GM23338 (cell line): ENCODE results near the gene FCHSD1. TPM values are rescaled to one million over a fixed set of nuclear protein-coding genes. Genes with fewer than 3 reads are reported as not detected.

Experiments used
- ATAC-seq: fragments of 200-7000 bp; cut with Tn5 transposase; 3 replicates; pipeline ENCODE4 v1.9.1; 2020
- DNase-seq: peaks from one replicate; pipeline ENCODE4 v3.0.0-alpha.2; 2015; ENCODE audit warnings: low spot score
- H2AFZ ChIP-seq: fragments of 200-600 bp; sonication (generic); 2 replicates; pipeline ENCODE4 v1.8.0; 2016; ENCODE audit warnings: antibody characterized with exemption, mild to moderate bottlenecking, moderate library complexity
- H3F3A ChIP-seq: fragments of 200-600 bp; sonication (generic); replicated peaks from 2 replicates; pipeline ENCODE4 v1.8.0; 2017; ENCODE audit warnings: antibody characterized with exemption, mixed run types, low read depth
- H3K27ac ChIP-seq: fragments of 200-600 bp; sonication (generic); 2 replicates; pipeline ENCODE4 v1.6.1; 2016; ENCODE audit warnings: low read depth
- H3K27me3 ChIP-seq: fragments of 200-600 bp; sonication (generic); 2 replicates; pipeline ENCODE4 v1.8.0; 2016; ENCODE audit warnings: mild to moderate bottlenecking, mixed run types, moderate library complexity; ENCODE audit not compliant: insufficient read depth
- H3K36me3 ChIP-seq: fragments of 200-600 bp; sonication (generic); 2 replicates; pipeline ENCODE4 v1.8.0; 2016; ENCODE audit warnings: mild to moderate bottlenecking; ENCODE audit not compliant: insufficient read depth
- H3K4me1 ChIP-seq: fragments of 200-600 bp; sonication (generic); 2 replicates; pipeline ENCODE4 v1.8.0; 2016; ENCODE audit warnings: mild to moderate bottlenecking, moderate library complexity; ENCODE audit not compliant: insufficient read depth
- H3K4me2 ChIP-seq: fragments of 200-600 bp; sonication (generic); 2 replicates; pipeline ENCODE4 v1.7.1; 2017; ENCODE audit warnings: mixed run types
- H3K4me3 ChIP-seq: fragments of 200-600 bp; sonication (generic); 2 replicates; pipeline ENCODE4 v1.6.1; 2016; ENCODE audit warnings: mixed run types
- H3K79me2 ChIP-seq: fragments of 200-600 bp; sonication (generic); replicated peaks from 2 replicates; pipeline ENCODE4 v1.8.0; 2017; ENCODE audit warnings: mild to moderate bottlenecking; ENCODE audit not compliant: insufficient read depth
- H3K9me2 ChIP-seq: fragments of 200-600 bp; sonication (generic); 2 replicates; pipeline ENCODE4 v1.8.0; 2017; ENCODE audit not compliant: insufficient read depth
- H4K20me1 ChIP-seq: fragments of 200-600 bp; sonication (generic); replicated peaks from 2 replicates; pipeline ENCODE4 v1.8.0; 2017; ENCODE audit warnings: mild to moderate bottlenecking; ENCODE audit not compliant: insufficient read depth
- H3K27ac Mint-ChIP-seq: 2 replicates; pipeline ENCODE4 v1.8.0; 2020; ENCODE audit warnings: inconsistent platforms, mild to moderate bottlenecking, moderate library complexity, mixed read lengths
- H3K27me3 Mint-ChIP-seq: 3 replicates; pipeline ENCODE4 v1.8.0; 2022; ENCODE audit warnings: low read depth, mild to moderate bottlenecking, moderate library complexity, mixed read lengths, inconsistent platforms; ENCODE audit not compliant: insufficient read depth, poor library complexity
- H3K36me3 Mint-ChIP-seq: 3 replicates; pipeline ENCODE4 v1.8.0; 2021; ENCODE audit warnings: low read depth, mild to moderate bottlenecking, inconsistent platforms, moderate library complexity, mixed read lengths
- H3K4me1 Mint-ChIP-seq: 3 replicates; pipeline ENCODE4 v1.8.0; 2020; ENCODE audit warnings: mild to moderate bottlenecking, inconsistent platforms, mixed read lengths
- H3K4me3 Mint-ChIP-seq: 3 replicates; pipeline ENCODE4 v1.8.0; 2021; ENCODE audit warnings: moderate library complexity, mild to moderate bottlenecking, inconsistent platforms, mixed read lengths
- H3K9me3 Mint-ChIP-seq: 3 replicates; pipeline ENCODE4 v1.8.0; 2020; ENCODE audit warnings: moderate library complexity, mild to moderate bottlenecking, inconsistent platforms, mixed read lengths
- CREB1 ChIP-seq: fragments of 250-450 bp; sonication (Bioruptor Pico); IDR thresholded peaks from 2 replicates; pipeline ENCODE4 v1.5.0; 2020; ENCODE audit warnings: low read depth, mild to moderate bottlenecking, moderate library complexity
- EZH2phosphoT487 ChIP-seq: fragments of 200-600 bp; sonication (generic); IDR thresholded peaks from one replicate; pipeline ENCODE4 v1.8.1; 2018; ENCODE audit warnings: antibody characterized with exemption; ENCODE audit not compliant: unreplicated experiment
- NANOG ChIP-seq: IDR thresholded peaks from 2 replicates; pipeline ENCODE4 v1.6.1; 2016; ENCODE audit warnings: antibody characterized with exemption, borderline replicate concordance
- ZNF114 ChIP-seq: fragments of 250-450 bp; sonication (Bioruptor Pico); IDR thresholded peaks from 2 replicates; pipeline ENCODE4 v1.5.0; 2020; ENCODE audit warnings: mild to moderate bottlenecking, moderate library complexity
- ZNF331 ChIP-seq: fragments of 250-450 bp; sonication (Bioruptor Pico); IDR thresholded peaks from 2 replicates; pipeline ENCODE4 v1.5.0; 2020; ENCODE audit warnings: low read depth, mild to moderate bottlenecking, moderate library complexity
- polyA plus RNA-seq: library from polyadenylated mRNA; unstranded; fragments of >200 nt; fragmentation: Nextera tagmentation; extraction: Ambion mirVana; gene quantifications from 2 replicates; pipeline ENCODE4 v1.2.1, GENCODE V29; 2016
- total RNA-seq: library from RNA; depleted of rRNA; stranded (reverse); fragments of >200 nt; shearing (Covaris generic); gene quantifications from 2 replicates; pipeline ENCODE4 v1.2.3, GENCODE V29; 2014
- TF ChIP-seq, protein P1 (sequence below), 2 experiments: fragments of 200-600 bp in 1 of 2; sonication (generic) in 1 of 2; conservative IDR thresholded peaks; 2 replicates each; pipeline versions ENCODE4 v1.5.1 to v1.6.1; 2016 to 2017; ENCODE audit warnings: antibody characterized with exemption in 2 of 2, low read depth in 2 of 2, mild to moderate bottlenecking in 2 of 2, moderate library complexity in 1 of 2
- TF ChIP-seq, protein P2 (sequence below): fragments of 250-450 bp; sonication (Bioruptor Pico); IDR thresholded peaks from 2 replicates; pipeline ENCODE4 v1.5.0; 2020; ENCODE audit warnings: mild to moderate bottlenecking, moderate library complexity

Gene FCHSD1
- total and polyA plus RNA-seq, 2 experiments from 2014 or later: 24.7 to 46.6 TPM

DNA sequence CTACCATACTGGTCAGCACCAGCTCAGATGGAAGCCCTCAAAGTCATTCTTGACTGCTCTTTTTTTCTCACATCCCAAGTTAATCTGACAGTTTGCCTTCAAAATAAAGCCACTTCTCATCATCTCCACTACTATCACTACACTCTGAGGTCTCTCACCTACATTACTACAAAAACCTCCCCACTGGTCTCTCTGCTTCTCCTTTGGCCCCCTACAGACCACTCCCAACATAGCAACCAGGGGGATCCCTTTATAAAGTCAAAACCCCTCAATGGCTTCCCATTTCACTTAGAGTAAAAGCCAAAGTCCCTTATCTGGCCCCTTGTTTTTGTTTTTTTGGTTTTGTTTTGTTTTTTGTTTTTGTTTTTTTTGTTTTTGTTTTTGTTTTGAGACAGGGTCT, 26.2 kb upstream of the FCHSD1 start:
- Histone ChIP-seq H3K4me2 (no peak overlapping the region), H4K20me1 (no peaks in the 10 kb centered on the region; the same call in 1 of the 2 replicates), H3F3A (peaks cover 30% of the 10 kb centered on the region), H3K4me1 (peaks cover 46% of the 10 kb centered on the region), H3K79me2 (peaks cover 20% of the 10 kb centered on the region; the same call in 1 of the 2 replicates), H2AFZ (no peak overlapping the region), H3K4me3 (no peak overlapping the region), H3K36me3 (no peaks in the 10 kb centered on the region), H3K27me3 (no peaks in the 10 kb centered on the region), H3K27ac (no peak overlapping the region), H3K9me2 (no peaks in the 10 kb centered on the region)
- DNase-seq (peak; percentile 92), ATAC-seq (no peak)
- H3K27ac Mint-ChIP-seq: no peak overlapping the region; the same call in 1 of the 2 replicates
- no peaks in the 10 kb centered on the region; the same call in 2 of the 3 replicates for H3K9me3 Mint-ChIP-seq
- H3K4me1 Mint-ChIP-seq: peaks cover 48% of the 10 kb centered on the region
- no peak for TF ChIP-seq EZH2phosphoT487
- TF ChIP-seq, protein P1, sequence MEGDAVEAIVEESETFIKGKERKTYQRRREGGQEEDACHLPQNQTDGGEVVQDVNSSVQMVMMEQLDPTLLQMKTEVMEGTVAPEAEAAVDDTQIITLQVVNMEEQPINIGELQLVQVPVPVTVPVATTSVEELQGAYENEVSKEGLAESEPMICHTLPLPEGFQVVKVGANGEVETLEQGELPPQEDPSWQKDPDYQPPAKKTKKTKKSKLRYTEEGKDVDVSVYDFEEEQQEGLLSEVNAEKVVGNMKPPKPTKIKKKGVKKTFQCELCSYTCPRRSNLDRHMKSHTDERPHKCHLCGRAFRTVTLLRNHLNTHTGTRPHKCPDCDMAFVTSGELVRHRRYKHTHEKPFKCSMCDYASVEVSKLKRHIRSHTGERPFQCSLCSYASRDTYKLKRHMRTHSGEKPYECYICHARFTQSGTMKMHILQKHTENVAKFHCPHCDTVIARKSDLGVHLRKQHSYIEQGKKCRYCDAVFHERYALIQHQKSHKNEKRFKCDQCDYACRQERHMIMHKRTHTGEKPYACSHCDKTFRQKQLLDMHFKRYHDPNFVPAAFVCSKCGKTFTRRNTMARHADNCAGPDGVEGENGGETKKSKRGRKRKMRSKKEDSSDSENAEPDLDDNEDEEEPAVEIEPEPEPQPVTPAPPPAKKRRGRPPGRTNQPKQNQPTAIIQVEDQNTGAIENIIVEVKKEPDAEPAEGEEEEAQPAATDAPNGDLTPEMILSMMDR (conservative IDR thresholded peaks at IDR 0.05; ENCODE audit: low read depth in 2 of 2): peak; percentile 52 to 86
- H3K36me3 Mint-ChIP-seq: peaks cover 41% of the 10 kb centered on the region
- peaks cover 13% of the 10 kb centered on the region for H3K27me3 Mint-ChIP-seq
- H3K4me3 Mint-ChIP-seq: no peak overlapping the region; the same call in 2 of the 3 replicates

DNA sequence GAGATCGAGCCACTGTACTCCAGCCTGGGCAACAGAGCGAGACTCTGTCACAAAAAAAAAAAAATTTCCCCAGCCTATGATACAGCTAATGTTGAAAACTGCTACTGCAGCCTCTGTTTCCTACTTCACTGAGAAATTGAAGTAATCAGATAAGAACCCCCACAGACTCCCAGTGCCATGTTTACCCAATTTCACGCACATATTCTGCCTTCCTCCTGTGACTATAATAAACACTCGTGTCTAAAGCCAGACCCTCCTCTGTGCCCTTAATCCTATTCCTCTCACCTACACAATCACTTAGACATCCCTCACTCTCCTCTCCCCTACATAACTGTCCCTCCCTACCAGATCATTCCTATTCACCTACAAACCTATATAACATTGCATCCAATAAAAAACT, 24.5 kb upstream of the FCHSD1 start:
- H3K4me1 ChIP-seq: peaks cover 38% of the 10 kb centered on the region
- H3K4me3 Mint-ChIP-seq: no peak overlapping the region
- H3K27me3 Mint-ChIP-seq: peaks cover 7% of the 10 kb centered on the region
- peak overlapping the region; percentile 94 for H3K27ac ChIP-seq
- no peaks in the 10 kb centered on the region; the same call in 1 of the 2 replicates for H4K20me1 ChIP-seq
- ATAC-seq (no peak), DNase-seq (no peak)
- H3K27me3 ChIP-seq: no peaks in the 10 kb centered on the region
- peaks cover 39% of the 10 kb centered on the region for H3K4me1 Mint-ChIP-seq
- H3K9me3 Mint-ChIP-seq: no peaks in the 10 kb centered on the region; the same call in 2 of the 3 replicates
- no peak overlapping the region for H3K27ac Mint-ChIP-seq
- H3K9me2 ChIP-seq: no peaks in the 10 kb centered on the region
- H3K36me3 Mint-ChIP-seq: peaks cover 57% of the 10 kb centered on the region
- H3K4me3 ChIP-seq: no peak overlapping the region
- H3K79me2 ChIP-seq: peaks cover 20% of the 10 kb centered on the region; the same call in 1 of the 2 replicates
- TF ChIP-seq CREB1 (CRISPR knock-in tag): no peak
- no peak for TF ChIP-seq EZH2phosphoT487
- no peak for TF ChIP-seq NANOG
- TF ChIP-seq ZNF331 (CRISPR knock-in tag): no peak
- peaks cover 22% of the 10 kb centered on the region for H3F3A ChIP-seq
- no peaks in the 10 kb centered on the region; the same call in 1 of the 2 replicates for H3K36me3 ChIP-seq
- H2AFZ ChIP-seq: no peak overlapping the region
- H3K4me2 ChIP-seq: peak overlapping the region; percentile 48; the same call in 1 of the 2 replicates

DNA sequence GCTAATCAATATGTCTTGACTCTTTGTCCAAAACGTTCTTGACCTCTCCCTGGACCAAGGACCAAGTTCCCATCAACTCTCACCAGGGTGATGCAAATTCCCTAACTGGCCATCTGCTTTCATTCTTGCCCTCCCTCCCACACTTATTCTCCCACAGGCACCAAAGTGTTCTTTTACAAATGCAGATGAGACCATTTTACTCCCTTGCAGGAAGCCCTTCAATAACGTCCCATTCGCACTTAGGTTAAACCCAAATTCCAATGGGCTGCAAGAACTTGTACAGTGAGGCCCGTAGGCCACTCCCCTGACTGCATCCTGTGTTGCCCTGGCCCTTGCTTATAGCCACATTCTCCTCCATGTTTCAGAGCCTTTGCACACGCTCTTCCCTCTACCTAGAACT, 23.5 kb upstream of the FCHSD1 start:
- DNase-seq: peak; percentile 91
- Histone ChIP-seq H3K27me3 (no peaks in the 10 kb centered on the region), H2AFZ (no peak overlapping the region), H3K79me2 (peaks cover 12% of the 10 kb centered on the region; the same call in 1 of the 2 replicates), H3K4me2 (peak overlapping the region; percentile 8; the same call in 1 of the 2 replicates), H4K20me1 (no peaks in the 10 kb centered on the region; the same call in 1 of the 2 replicates), H3K9me2 (no peaks in the 10 kb centered on the region), H3K4me3 (no peak overlapping the region), H3F3A (peaks cover 17% of the 10 kb centered on the region), H3K4me1 (peaks cover 34% of the 10 kb centered on the region), H3K27ac (peak overlapping the region; percentile 94), H3K36me3 (no peaks in the 10 kb centered on the region; the same call in 1 of the 2 replicates)
- Mint-ChIP-seq H3K4me3 (peak overlapping the region; percentile 7; the same call in 1 of the 3 replicates), H3K9me3 (no peaks in the 10 kb centered on the region; the same call in 2 of the 3 replicates), H3K4me1 (peaks cover 30% of the 10 kb centered on the region), H3K27ac (peak overlapping the region; percentile 80), H3K36me3 (peaks cover 59% of the 10 kb centered on the region), H3K27me3 (peaks cover 7% of the 10 kb centered on the region)
- peak; percentile 82 for ATAC-seq
- TF ChIP-seq, protein P2, sequence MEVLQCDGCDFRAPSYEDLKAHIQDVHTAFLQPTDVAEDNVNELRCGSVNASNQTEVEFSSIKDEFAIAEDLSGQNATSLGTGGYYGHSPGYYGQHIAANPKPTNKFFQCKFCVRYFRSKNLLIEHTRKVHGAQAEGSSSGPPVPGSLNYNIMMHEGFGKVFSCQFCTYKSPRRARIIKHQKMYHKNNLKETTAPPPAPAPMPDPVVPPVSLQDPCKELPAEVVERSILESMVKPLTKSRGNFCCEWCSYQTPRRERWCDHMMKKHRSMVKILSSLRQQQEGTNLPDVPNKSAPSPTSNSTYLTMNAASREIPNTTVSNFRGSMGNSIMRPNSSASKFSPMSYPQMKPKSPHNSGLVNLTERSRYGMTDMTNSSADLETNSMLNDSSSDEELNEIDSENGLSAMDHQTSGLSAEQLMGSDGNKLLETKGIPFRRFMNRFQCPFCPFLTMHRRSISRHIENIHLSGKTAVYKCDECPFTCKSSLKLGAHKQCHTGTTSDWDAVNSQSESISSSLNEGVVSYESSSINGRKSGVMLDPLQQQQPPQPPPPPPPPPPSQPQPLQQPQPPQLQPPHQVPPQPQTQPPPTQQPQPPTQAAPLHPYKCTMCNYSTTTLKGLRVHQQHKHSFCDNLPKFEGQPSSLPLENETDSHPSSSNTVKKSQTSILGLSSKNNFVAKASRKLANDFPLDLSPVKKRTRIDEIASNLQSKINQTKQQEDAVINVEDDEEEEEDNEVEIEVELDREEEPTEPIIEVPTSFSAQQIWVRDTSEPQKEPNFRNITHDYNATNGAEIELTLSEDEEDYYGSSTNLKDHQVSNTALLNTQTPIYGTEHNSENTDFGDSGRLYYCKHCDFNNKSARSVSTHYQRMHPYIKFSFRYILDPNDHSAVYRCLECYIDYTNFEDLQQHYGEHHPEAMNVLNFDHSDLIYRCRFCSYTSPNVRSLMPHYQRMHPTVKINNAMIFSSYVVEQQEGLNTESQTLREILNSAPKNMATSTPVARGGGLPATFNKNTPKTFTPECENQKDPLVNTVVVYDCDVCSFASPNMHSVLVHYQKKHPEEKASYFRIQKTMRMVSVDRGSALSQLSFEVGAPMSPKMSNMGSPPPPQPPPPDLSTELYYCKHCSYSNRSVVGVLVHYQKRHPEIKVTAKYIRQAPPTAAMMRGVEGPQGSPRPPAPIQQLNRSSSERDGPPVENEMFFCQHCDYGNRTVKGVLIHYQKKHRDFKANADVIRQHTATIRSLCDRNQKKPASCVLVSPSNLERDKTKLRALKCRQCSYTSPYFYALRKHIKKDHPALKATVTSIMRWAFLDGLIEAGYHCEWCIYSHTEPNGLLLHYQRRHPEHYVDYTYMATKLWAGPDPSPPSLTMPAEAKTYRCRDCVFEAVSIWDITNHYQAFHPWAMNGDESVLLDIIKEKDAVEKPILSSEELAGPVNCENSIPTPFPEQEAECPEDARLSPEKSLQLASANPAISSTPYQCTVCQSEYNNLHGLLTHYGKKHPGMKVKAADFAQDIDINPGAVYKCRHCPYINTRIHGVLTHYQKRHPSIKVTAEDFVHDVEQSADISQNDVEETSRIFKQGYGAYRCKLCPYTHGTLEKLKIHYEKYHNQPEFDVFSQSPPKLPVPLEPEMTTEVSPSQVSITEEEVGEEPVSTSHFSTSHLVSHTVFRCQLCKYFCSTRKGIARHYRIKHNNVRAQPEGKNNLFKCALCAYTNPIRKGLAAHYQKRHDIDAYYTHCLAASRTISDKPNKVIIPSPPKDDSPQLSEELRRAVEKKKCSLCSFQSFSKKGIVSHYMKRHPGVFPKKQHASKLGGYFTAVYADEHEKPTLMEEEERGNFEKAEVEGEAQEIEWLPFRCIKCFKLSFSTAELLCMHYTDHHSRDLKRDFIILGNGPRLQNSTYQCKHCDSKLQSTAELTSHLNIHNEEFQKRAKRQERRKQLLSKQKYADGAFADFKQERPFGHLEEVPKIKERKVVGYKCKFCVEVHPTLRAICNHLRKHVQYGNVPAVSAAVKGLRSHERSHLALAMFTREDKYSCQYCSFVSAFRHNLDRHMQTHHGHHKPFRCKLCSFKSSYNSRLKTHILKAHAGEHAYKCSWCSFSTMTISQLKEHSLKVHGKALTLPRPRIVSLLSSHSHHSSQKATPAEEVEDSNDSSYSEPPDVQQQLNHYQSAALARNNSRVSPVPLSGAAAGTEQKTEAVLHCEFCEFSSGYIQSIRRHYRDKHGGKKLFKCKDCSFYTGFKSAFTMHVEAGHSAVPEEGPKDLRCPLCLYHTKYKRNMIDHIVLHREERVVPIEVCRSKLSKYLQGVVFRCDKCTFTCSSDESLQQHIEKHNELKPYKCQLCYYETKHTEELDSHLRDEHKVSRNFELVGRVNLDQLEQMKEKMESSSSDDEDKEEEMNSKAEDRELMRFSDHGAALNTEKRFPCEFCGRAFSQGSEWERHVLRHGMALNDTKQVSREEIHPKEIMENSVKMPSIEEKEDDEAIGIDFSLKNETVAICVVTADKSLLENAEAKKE (CRISPR knock-in tag): no peak
- TF ChIP-seq ZNF114 (no peak), NANOG (peak; percentile 94), EZH2phosphoT487 (no peak)
